HFF-Myc (cell line): ENCODE results near the gene KRT4.

Source experiments
- DNase-seq: peaks from one replicate; pipeline ENCODE4 v3.0.0-alpha.2; 2011; ENCODE audit warnings: low read depth; ENCODE audit errors: extremely low read depth
- H3K4me3 ChIP-seq: replicated peaks from 2 replicates; pipeline ENCODE4 v1.5.1; 2011; ENCODE audit warnings: low read depth, mild to moderate bottlenecking, control low read depth, low read length
- CTCF ChIP-seq: IDR thresholded peaks from 2 replicates; pipeline ENCODE4 v1.5.1; 2012; ENCODE audit warnings: mild to moderate bottlenecking, low read depth, low read length, control low read depth; ENCODE audit errors: missing control alignments

The KRT4 gene

GRCh38 chr12:52821826-52822660 is 8.1 kb upstream of the KRT4 start:
- no peak for DNase-seq
- H3K4me3 ChIP-seq = no peak overlapping the region
- no peak for TF ChIP-seq CTCF

- DNase-seq = no peak
- no peak overlapping the region for H3K4me3 ChIP-seq
- no peak for TF ChIP-seq CTCF
Measured at GRCh38 chr12:52821071-52821730, 7.3 kb upstream of the KRT4 start.

- TF ChIP-seq CTCF = no peak
- DNase-seq = no peak
- H3K4me3 ChIP-seq = no peak overlapping the region
Measured at GRCh38 chr12:52820521-52820920, 6.6 kb upstream of the KRT4 start.

- no peak for TF ChIP-seq CTCF
- H3K4me3 ChIP-seq = no peak overlapping the region
- no peak for DNase-seq
Measured at GRCh38 chr12:52819731-52820510, 6.0 kb upstream of the KRT4 start.

- H3K4me3 ChIP-seq = no peak overlapping the region
- DNase-seq = no peak
- no peak for TF ChIP-seq CTCF
Measured at GRCh38 chr12:52818887-52819420, 5.0 kb upstream of the KRT4 start.

- no peak for TF ChIP-seq CTCF
- no peak overlapping the region for H3K4me3 ChIP-seq
- DNase-seq = no peak
Measured at GRCh38 chr12:52818388-52818787, 4.5 kb upstream of the KRT4 start.
